ENCODE measurements around the gene CA5A. TPM values are rescaled to one million over a fixed set of nuclear protein-coding genes. Genes with fewer than 3 reads are reported as not detected.

The CA5A gene
- total RNA-seq, 4 donors from 2014 or later, result not detected

GRCh38 chr16:87847785-87848675 lies 88.3 kb downstream of the CA5A start:
- DNase-seq, result peak; percentile 41
- H3K27ac ChIP-seq, result peak overlapping the region in 1 of 4 donors; percentile 44
- no peaks in the 10 kb centered on the region for H3K9me3 ChIP-seq
- H3K4me1 ChIP-seq, result peaks cover 3 to 30% (median 10%) of the 10 kb centered on the region in 4 donors
- in situ Hi-C loops (cut with MboI; ENCODE audit: low pct_ligation_motif_present in 1 of 4, low pct_unique_long_range_greater_than_20kb in 1 of 4, low sequenced_read_pairs in 3 of 4) (no loop called here), intact Hi-C loops (cut with DNase I; ENCODE audit: low total_unique reads) (no loop called here)
- 32 to 60% methylated on average over 8 to 27 of the region's 28 CpGs for WGBS, 2 donors (ENCODE audit: low coverage in 1 of 2)
- no peaks in the 10 kb centered on the region for H3K27me3 ChIP-seq
- no peak overlapping the region for H3K4me3 ChIP-seq
- no peaks in the 10 kb centered on the region for H3K36me3 ChIP-seq
- TF ChIP-seq POLR2A (IDR thresholded peaks at IDR 0.05) (no peak), CTCF (IDR thresholded peaks at IDR 0.05) (no peak), EP300 (IDR thresholded peaks at IDR 0.05; ENCODE audit: low read depth) (no peak), POLR2AphosphoS5 (IDR thresholded peaks at IDR 0.05) (no peak)

GRCh38 chr16:87847467-87847784 lies 88.9 kb downstream of the CA5A start:
- Histone ChIP-seq H3K27ac (peak overlapping the region in 1 of 4 donors; percentile 44), H3K4me1 (peaks cover 0 to 25% (median 6%) of the 10 kb centered on the region in 4 donors), H3K9me3 (no peaks in the 10 kb centered on the region), H3K36me3 (no peaks in the 10 kb centered on the region), H3K4me3 (no peak overlapping the region), H3K27me3 (no peaks in the 10 kb centered on the region)
- no peak for DNase-seq
- in situ Hi-C loops (cut with MboI; ENCODE audit: low pct_ligation_motif_present in 1 of 4, low pct_unique_long_range_greater_than_20kb in 1 of 4, low sequenced_read_pairs in 3 of 4), result no loop called here
- 74% methylated on average over 8 of the region's 8 CpGs; no CpG with 5 or more reads in 1 of the 2 donors for WGBS, 2 donors (ENCODE audit: low coverage in 1 of 2)
- intact Hi-C loops (cut with DNase I; ENCODE audit: low total_unique reads), result no loop called here
- TF ChIP-seq POLR2A (IDR thresholded peaks at IDR 0.05) (no peak), POLR2AphosphoS5 (IDR thresholded peaks at IDR 0.05) (no peak), CTCF (IDR thresholded peaks at IDR 0.05) (no peak), EP300 (IDR thresholded peaks at IDR 0.05; ENCODE audit: low read depth) (no peak)

- intact Hi-C loops (cut with DNase I; ENCODE audit: low total_unique reads) (no loop called here), in situ Hi-C loops (cut with MboI; ENCODE audit: low pct_ligation_motif_present in 1 of 4, low pct_unique_long_range_greater_than_20kb in 1 of 4, low sequenced_read_pairs in 3 of 4) (no loop called here)
- H3K9me3 ChIP-seq, result no peaks in the 10 kb centered on the region
- H3K4me1 ChIP-seq, result peaks cover 0 to 25% (median 6%) of the 10 kb centered on the region in 4 donors
- 89% methylated on average over 21 of the region's 25 CpGs; no CpG with 5 or more reads in 1 of the 2 donors for WGBS, 2 donors (ENCODE audit: low coverage in 1 of 2)
- no peak overlapping the region for H3K27ac ChIP-seq
- H3K4me3 ChIP-seq, result no peak overlapping the region
- no peaks in the 10 kb centered on the region for H3K36me3 ChIP-seq
- DNase-seq, result no peak
- no peaks in the 10 kb centered on the region for H3K27me3 ChIP-seq
- TF ChIP-seq CTCF (IDR thresholded peaks at IDR 0.05) (no peak), POLR2AphosphoS5 (IDR thresholded peaks at IDR 0.05) (no peak), EP300 (IDR thresholded peaks at IDR 0.05; ENCODE audit: low read depth) (no peak), POLR2A (IDR thresholded peaks at IDR 0.05) (no peak)
Observed at GRCh38 chr16:87846705-87847466, 89.4 kb downstream of the CA5A start.

All from transverse colon (tissue), 4 donors.